CD4-positive, alpha-beta T cell treated with Interleukin-6 for 4 hours (primary cell): Measurements from ENCODE around the gene PARD3.

ENCODE experiments used
- DNase-seq: peaks from one replicate; pipeline ENCODE4 v3.0.0-alpha.2; 2020; ENCODE audit warnings: mixed read lengths

Gene PARD3

DNA sequence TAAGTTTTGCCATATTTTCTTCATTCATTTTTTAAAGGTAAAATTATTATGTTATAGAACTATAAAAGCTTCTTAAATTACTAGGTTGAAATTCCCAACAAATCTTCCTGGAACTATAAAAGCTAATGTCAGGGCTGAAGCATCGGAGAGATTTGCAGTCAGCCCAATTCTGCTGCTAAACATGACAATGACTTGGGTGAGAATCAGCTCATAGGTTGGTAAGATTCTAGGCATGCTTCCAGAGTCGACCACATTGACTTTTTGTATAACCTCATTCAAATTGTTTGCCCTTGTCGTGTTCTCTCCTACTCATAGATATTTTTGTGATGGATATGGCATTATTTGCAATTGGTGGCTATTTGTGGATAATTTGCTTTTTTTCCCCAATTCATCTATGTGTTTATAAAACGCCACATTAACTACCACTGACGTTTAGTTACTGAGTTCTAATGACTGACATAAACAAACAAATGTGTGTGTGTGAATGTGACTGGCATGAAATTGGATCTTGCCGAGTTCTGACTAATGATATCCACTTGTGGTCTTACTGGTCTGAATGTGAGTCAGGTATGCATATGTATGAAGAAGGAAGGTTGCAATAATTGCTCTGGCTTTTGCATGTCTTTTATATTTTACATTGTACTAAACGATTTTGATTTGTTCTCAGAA is 579.8 kb downstream of the PARD3 start:
- DNase-seq: no peak

DNA sequence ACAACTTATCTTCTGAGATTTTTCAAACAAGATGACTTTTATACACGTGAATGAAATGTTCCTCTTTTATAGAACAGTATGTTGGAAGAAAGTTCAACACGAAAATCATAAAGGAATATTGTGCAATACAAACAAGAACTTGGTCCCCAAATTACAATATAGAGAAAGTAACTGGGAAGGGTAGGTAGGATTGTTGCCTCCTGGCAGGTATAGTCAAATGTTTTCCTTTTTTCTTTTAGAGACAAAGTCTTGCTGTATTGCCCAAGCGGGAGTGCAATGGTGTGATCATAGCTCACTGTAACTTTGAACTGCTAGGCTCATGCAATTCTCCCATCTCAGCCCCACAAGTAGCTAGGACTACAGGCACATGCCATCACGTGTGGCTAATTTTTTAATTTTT is 582.6 kb downstream of the PARD3 start:
- DNase-seq: no peak

GRCh38 chr10:34231441-34232180 is 583.5 kb downstream of the PARD3 start:
- no peak for DNase-seq

DNA sequence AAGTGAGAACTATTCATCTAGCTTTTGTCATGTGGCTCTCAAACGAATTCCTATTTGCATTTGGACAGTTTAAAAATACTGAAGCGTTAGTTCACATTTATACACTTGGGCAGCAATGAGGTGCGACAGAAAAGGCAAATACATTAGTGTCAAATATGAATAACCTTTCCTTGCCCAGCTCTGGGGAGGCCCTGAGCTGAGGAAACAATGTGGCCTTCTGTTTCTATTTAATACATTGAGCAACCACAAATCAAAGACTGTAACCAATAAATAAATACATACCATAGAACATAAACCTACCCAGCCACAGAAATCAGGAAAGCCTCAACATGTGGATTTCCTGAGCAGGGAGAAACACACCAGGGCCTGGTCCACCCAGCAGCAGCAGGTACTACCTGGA is 585.2 kb downstream of the PARD3 start:
- no peak for DNase-seq

GRCh38 chr10:34228066-34228465 is 587.0 kb downstream of the PARD3 start:
- no peak for DNase-seq

DNA sequence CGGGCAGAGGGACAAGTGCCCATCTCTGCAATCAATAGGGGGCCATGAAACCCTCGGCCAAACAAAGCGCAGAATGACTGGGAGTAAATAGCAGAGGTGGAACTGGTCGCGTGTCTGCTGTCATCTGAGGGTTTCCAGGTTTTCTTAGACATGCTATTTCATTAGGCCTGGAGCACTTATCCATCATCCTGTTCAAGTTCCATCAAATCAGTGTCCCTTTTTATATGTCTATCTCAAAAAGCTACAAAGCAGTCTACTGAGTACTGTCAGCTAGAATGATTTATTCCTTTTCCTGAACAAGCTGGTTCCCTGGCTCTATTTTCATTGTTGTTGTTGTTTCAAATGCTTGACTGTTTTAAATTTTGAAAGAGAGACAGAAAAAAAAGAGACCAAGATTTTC is 590.5 kb downstream of the PARD3 start:
- DNase-seq: no peak

DNA sequence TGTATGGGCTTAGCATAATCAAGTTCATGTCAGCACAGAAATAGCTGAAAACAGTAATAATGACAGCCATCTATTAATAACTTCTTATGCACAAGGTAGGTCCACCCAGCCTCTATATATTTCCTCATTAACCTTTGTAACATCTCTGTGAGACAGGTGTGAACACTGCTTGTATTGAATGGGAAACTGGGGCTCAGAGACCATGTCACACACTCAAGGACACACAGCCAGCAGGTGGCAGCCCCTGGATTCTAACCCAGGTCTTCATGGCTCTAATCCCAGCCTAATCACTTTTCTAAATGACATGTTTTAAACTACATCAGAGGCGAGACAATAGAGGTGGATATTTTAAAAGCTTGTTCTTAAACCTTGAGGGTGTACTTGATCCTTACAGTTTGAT is 591.4 kb downstream of the PARD3 start:
- DNase-seq: no peak

- DNase-seq: no peak
These were observed 592.7 kb downstream of the PARD3 start for GRCh38 chr10:34222359-34222758.

DNA sequence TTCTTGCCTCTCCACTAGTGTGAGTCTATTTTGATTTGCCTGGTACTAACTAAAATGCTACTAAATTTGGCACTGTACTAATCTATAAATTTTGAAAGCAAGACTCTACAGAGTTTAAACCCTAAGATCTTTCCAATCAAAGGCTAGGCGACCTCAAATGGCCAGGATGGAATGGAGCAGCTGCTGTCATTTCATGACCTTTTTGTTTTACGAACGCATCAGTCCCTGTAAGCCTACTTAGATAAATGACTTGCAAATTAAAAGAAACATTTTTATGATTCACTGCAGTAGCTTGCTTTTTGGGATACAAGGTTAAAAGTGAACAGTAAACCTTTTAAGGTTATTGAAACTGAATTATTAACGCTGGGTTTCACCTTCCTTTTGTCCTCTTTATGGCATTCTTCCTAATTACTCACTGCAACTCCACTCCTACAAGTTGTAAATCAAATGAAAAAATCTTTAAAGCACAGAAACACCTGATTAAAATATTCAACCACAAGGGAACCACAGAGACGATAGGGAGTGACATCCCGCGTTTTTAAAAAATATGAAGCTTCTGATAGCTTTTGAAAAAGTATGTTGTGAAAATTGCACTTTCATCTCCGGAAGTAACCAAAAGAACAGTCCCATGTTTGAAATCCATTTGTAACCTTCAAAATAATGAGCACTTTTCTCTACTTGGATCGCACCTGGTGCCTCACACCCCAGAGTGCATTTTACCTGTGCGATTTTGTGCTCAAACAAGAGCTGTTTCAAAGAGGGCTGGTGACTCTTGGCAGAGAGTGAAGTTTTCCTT is 595.1 kb downstream of the PARD3 start:
- DNase-seq: no peak

GRCh38 chr10:34217524-34217923 is 597.6 kb downstream of the PARD3 start:
- DNase-seq: no peak

GRCh38 chr10:34216348-34216945 is 598.6 kb downstream of the PARD3 start:
- DNase-seq: no peak

- no peak for DNase-seq
These were observed 601.3 kb downstream of the PARD3 start for GRCh38 chr10:34213805-34214197.

GRCh38 chr10:34213193-34213804 is 601.8 kb downstream of the PARD3 start:
- no peak for DNase-seq

DNA sequence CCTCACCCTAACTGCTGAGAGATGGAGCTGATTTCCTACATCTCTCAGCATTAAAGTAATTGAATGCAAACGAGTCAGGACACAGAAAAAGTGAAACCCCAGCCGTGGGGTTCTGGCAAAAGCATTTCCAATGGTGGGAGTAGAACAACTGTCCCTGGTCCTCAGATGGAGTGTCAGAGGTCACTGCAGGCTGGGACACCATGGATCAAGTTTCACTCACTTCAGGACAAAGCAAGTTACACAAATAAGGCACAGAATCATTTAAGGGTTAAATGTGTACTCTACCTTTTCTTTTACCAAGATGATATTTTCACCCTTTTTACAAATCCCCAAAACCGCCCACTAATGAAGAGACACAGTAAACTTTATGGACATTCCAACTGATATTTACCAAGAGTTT is 607.8 kb downstream of the PARD3 start:
- DNase-seq: no peak

DNA sequence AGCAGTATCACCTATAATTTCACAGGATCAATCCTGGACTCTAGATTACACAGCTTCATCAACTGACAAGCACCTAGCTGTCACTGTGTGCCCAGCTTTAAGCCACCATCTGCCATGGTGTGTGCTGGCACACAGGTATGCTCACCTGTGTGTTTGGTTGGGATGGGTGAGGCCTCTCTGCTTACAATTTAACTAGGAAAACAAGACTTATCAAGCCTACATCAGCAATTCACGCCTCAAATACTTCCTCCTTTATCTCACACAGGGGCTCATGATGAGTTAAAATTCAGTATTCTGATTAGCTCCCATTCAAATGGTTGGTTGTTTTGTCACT is 608.2 kb downstream of the PARD3 start:
- DNase-seq: no peak

GRCh38 chr10:34206078-34206934 is 608.8 kb downstream of the PARD3 start:
- DNase-seq: no peak

- DNase-seq: no peak
These were observed 609.6 kb downstream of the PARD3 start for GRCh38 chr10:34205452-34205851.

DNA sequence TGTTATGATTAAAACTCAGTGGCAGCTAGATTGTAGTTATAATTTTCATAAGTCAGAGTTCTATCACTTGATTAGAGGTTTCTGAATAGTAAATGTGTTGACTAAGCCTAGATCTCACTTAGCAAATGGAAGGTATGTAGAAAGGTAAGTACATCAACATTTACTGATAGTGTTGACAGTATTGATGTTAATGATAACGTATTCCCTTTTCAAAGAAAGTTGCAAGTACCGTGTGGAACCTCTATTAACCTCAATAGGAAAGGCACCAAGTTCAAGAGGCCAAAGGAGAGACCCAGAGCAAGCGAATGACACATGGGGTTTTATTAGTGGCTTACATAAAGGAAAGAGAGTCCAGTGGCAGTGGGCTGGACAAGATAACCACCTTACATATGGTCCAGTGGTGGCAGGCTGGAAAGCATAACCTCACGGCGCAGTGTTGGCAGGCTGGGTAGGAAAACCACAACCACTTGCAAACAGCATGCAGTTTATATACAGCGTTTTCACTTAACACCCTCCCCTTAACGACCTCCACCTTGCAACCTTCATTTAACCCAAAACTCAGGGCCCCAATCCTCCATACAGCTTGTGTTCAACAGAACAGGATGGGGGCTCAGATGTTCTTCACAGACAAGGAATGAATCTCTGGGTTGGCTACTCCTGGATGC is 611.0 kb downstream of the PARD3 start:
- no peak for DNase-seq

- DNase-seq: no peak
These were observed 614.7 kb downstream of the PARD3 start for GRCh38 chr10:34200355-34200901.

DNA sequence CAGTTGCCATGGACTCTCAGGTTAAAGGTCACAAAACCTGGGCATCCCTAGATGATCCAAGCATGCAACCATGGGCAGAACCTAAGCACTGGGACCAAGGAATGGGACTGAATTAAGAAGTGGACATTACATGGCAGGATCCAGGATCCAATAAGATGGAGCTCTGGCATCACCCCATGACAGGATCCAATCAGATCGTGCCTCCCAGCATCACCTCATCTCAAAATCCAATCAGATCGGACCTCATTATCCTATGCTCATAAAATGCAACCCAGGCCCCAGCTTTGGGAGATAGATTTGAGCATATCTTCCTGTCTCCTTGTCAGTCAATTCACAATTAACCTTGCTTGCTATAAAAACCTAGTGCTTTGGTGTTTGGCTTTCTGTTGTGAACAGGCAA is 616.1 kb downstream of the PARD3 start:
- no peak for DNase-seq

- no peak for DNase-seq
These were observed 619.0 kb downstream of the PARD3 start for GRCh38 chr10:34196058-34196433.
